ENCODE data around the gene PGM3. TPM values are rescaled to one million over a fixed set of nuclear protein-coding genes. Genes with fewer than 3 reads are reported as not detected.

PGM3 gene
- total RNA-seq, 4 donors from 2014 or later = 3.9 to 13.2 (median 8.8) TPM

GRCh38 chr6:83168556-83168955, 24.5 kb downstream of the PGM3 start:
- in situ Hi-C loops (cut with MboI; ENCODE audit: low sequenced_read_pairs in 4 of 4) = no loop called here

GRCh38 chr6:83167726-83168278, 25.3 kb downstream of the PGM3 start:
- Histone ChIP-seq H3K4me3 (no peak overlapping the region), H3K27me3 (no peaks in the 10 kb centered on the region), H3K36me3 (peaks cover 8 to 90% of the 10 kb centered on the region in 2 donors), H3K9me3 (no peaks in the 10 kb centered on the region), H3K27ac (no peak overlapping the region), H3K4me1 (no peaks in the 10 kb centered on the region)
- TF ChIP-seq CTCF (IDR thresholded peaks at IDR 0.05 in 4 of 5, conservative IDR thresholded peaks at IDR 0.05 in 1 of 5) (no peak), POLR2A (IDR thresholded peaks at IDR 0.05) (no peak)
- DNase-seq = no peak
- no peak for ATAC-seq
- in situ Hi-C loops (cut with MboI; ENCODE audit: low sequenced_read_pairs in 4 of 4) (no loop called here), intact Hi-C loops (cut with DNase I; ENCODE audit: low total_unique reads) (no loop called here)

More at GRCh38 chr6:83168556-83168955, 24.5 kb downstream of the PGM3 start:
- Histone ChIP-seq H3K4me1 (no peaks in the 10 kb centered on the region), H3K4me3 (no peak overlapping the region), H3K9me3 (no peaks in the 10 kb centered on the region), H3K36me3 (peaks cover 8 to 90% of the 10 kb centered on the region in 2 donors), H3K27ac (no peak overlapping the region), H3K27me3 (no peaks in the 10 kb centered on the region)
- ATAC-seq (no peak), DNase-seq (no peak)
- intact Hi-C loops (cut with DNase I; ENCODE audit: low total_unique reads) = no loop called here
- TF ChIP-seq POLR2A (IDR thresholded peaks at IDR 0.05) (no peak), CTCF (IDR thresholded peaks at IDR 0.05 in 4 of 5, conservative IDR thresholded peaks at IDR 0.05 in 1 of 5) (no peak)

- intact Hi-C loops (cut with DNase I; ENCODE audit: low total_unique reads) = no loop called here
- DNase-seq (no peak), ATAC-seq (no peak)
- no peaks in the 10 kb centered on the region for H3K4me1 ChIP-seq
- H3K4me3 ChIP-seq = no peak overlapping the region
- TF ChIP-seq CTCF (IDR thresholded peaks at IDR 0.05 in 4 of 5, conservative IDR thresholded peaks at IDR 0.05 in 1 of 5) (no peak), POLR2A (IDR thresholded peaks at IDR 0.05) (no peak)
- no peak overlapping the region for H3K27ac ChIP-seq
- peaks cover 0 to 68% of the 10 kb centered on the region in 2 donors for H3K36me3 ChIP-seq
- H3K27me3 ChIP-seq = no peaks in the 10 kb centered on the region
- in situ Hi-C loops (cut with MboI; ENCODE audit: low sequenced_read_pairs in 4 of 4) = no loop called here
- H3K9me3 ChIP-seq = no peaks in the 10 kb centered on the region
Observed at GRCh38 chr6:83160167-83160566, 32.9 kb downstream of the PGM3 start.

GRCh38 chr6:83155794-83156193, 37.3 kb downstream of the PGM3 start:
- in situ Hi-C loops (cut with MboI; ENCODE audit: low sequenced_read_pairs in 4 of 4) (no loop called here), intact Hi-C loops (cut with DNase I; ENCODE audit: low total_unique reads) (loop anchor here (5.0 kb wide), 1 partner anchor 33 kb away; no protein-coding TSS in a partner anchor)
- Histone ChIP-seq H3K4me1 (no peaks in the 10 kb centered on the region), H3K27ac (no peak overlapping the region), H3K4me3 (no peak overlapping the region), H3K27me3 (no peaks in the 10 kb centered on the region), H3K9me3 (no peaks in the 10 kb centered on the region), H3K36me3 (peaks cover 0 to 73% of the 10 kb centered on the region in 2 donors)
- TF ChIP-seq CTCF (IDR thresholded peaks at IDR 0.05 in 4 of 5, conservative IDR thresholded peaks at IDR 0.05 in 1 of 5) (no peak), POLR2A (IDR thresholded peaks at IDR 0.05) (no peak)
- no peak for ATAC-seq
- DNase-seq = no peak

Measured in gastrocnemius medialis (tissue), 4 donors.